ENCODE data around the gene SMAD2.

DNA sequence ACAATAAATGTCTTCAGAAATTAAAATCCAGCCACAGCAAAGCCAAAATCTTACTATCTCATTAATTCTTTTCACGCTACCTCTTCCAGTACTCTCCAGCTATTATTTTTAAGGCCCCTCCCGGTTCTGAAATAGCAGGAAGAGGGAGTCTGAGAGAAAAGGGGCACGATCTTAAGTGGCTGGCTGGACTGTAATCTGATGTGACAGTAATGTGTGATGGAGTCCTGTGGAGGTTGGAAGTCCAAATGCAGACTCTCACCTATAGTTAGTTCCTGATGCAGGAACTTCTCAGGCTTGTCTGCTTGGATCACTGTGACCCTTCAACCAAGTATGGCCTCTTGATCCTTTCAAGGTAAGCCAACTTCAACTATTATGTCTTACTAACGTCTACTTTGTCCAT is 43.2 kb downstream of the SMAD2 start:
- TF ChIP-seq GATA2 (IDR thresholded peaks at IDR 0.05; ENCODE audit: low read depth, low read length) (no peak), GATA3 (IDR thresholded peaks at IDR 0.05; ENCODE audit: low read depth, low read length) (no peak)
